HCT116 (cell line): ENCODE data around the gene NT5C1A. TPM values are rescaled to one million over a fixed set of nuclear protein-coding genes. Genes with fewer than 3 reads are reported as not detected.

Experiments used
- ATAC-seq: fragments of 200-7000 bp; cut with Tn5 transposase; 2 replicates; pipeline ENCODE4 v1.9.1; 2020; ENCODE audit warnings: mild to moderate bottlenecking, moderate library complexity
- BruUV-seq: library from RNA; stranded (reverse); fragments of 400-500 nt; replicated peaks from 2 replicates; lab custom pipeline; 2021; lab: Mats Ljungman, UMichigan
- CTCF ChIA-PET: fragments of 300-600 bp; sonication (Branson Sonifier 250); formaldehyde crosslinking; loops from one replicate; lab custom pipeline; 2021; ENCODE audit warnings: antibody characterized with exemption; lab: Charles Lee
- POLR2A ChIA-PET: fragments of 300-600, 350-600 bp; sonication (Branson Sonifier 250); formaldehyde crosslinking; loops from one replicate; lab custom pipeline; 2021; ENCODE audit warnings: antibody characterized with exemption; lab: Charles Lee
- RAD21 ChIA-PET, 2 experiments: fragments of 300-600 bp; sonication (Branson Sonifier 250); formaldehyde crosslinking; loops; one replicate each; lab custom pipeline; 2023; ENCODE audit warnings: low total read pairs in 2 of 2; ENCODE audit not compliant: uncharacterized antibody in 2 of 2, unreplicated experiment in 2 of 2, low non-redundant PET in 1 of 2; lab: Charles Lee
- DNase-seq: peaks from one replicate; pipeline ENCODE4 v3.0.0-alpha.2; 2010; ENCODE audit warnings: low read depth, low spot score
- H2AFZ ChIP-seq: fragments of 200-600 bp; shearing (Covaris generic), sonication (generic); 2 replicates; pipeline ENCODE4 v1.6.1; 2017; ENCODE audit warnings: low read depth, mixed run types, mixed read lengths, antibody characterized with exemption, low read length; ENCODE audit not compliant: poor library complexity, severe bottlenecking
- H3K27ac ChIP-seq: 2 replicates; pipeline ENCODE4 v1.5.1; 2012; ENCODE audit warnings: low read depth, low read length
- H3K27me3 ChIP-seq: fragments of 200-600 bp; sonication (generic); 2 replicates; pipeline ENCODE4 v1.6.1; 2016; ENCODE audit warnings: mixed run types, low read length, mixed read lengths; ENCODE audit not compliant: insufficient read depth
- H3K36me3 ChIP-seq, 2 experiments: fragments of 200-500 bp in 1 of 2; fragments of 200-600 bp in 1 of 2; sonication (Bioruptor generic) in 1 of 2; sonication (generic) in 1 of 2; 2 replicates each; pipeline versions ENCODE4 v1.5.1 to v1.6.1; 2014 to 2016; ENCODE audit warnings: low read length in 2 of 2, inconsistent platforms in 1 of 2, mixed read lengths in 1 of 2, mixed run types in 1 of 2; ENCODE audit not compliant: insufficient read depth in 2 of 2, control insufficient read depth in 1 of 2
- H3K4me1 ChIP-seq, 2 experiments: fragments of 200-600 bp in 1 of 2; sonication (generic) in 1 of 2; 2 replicates each; pipeline versions ENCODE4 v1.5.1 to v1.6.1; 2012 to 2017; ENCODE audit warnings: low read length in 2 of 2, inconsistent platforms in 1 of 2, mild to moderate bottlenecking in 1 of 2, mixed read lengths in 1 of 2, mixed run types in 1 of 2, moderate library complexity in 1 of 2; ENCODE audit not compliant: insufficient read depth in 2 of 2, control insufficient read depth in 1 of 2
- H3K4me2 ChIP-seq: fragments of 200-600 bp; sonication (generic); 2 replicates; pipeline ENCODE4 v1.6.1; 2017; ENCODE audit warnings: mixed run types, low read length, mixed read lengths
- H3K4me3 ChIP-seq, 2 experiments: fragments of 200-600 bp in 1 of 2; sonication (generic) in 1 of 2; replicated peaks in 1 of 2; 2 replicates each; pipeline ENCODE4 v1.5.1; 2011 to 2016; ENCODE audit warnings: low read length in 2 of 2, control low read depth in 1 of 2, low read depth in 1 of 2, mild to moderate bottlenecking in 1 of 2, mixed read lengths in 1 of 2, mixed run types in 1 of 2
- H3K79me2 ChIP-seq: fragments of 200-600 bp; sonication (generic); 2 replicates; pipeline ENCODE4 v1.6.1; 2017; ENCODE audit warnings: mild to moderate bottlenecking, mixed run types, low read length, moderate library complexity, mixed read lengths; ENCODE audit not compliant: insufficient read depth
- H3K9ac ChIP-seq: fragments of 200-600 bp; sonication (generic); 2 replicates; pipeline ENCODE4 v1.6.1; 2016; ENCODE audit warnings: low read length, mixed read lengths
- H3K9me2 ChIP-seq: fragments of 200-600 bp; sonication (generic), shearing (Covaris generic); 2 replicates; pipeline ENCODE4 v1.6.1; 2017; ENCODE audit warnings: mixed run types, mild to moderate bottlenecking, moderate library complexity; ENCODE audit not compliant: insufficient read depth
- H3K9me3 ChIP-seq, 2 experiments: fragments of 200-500 bp in 1 of 2; fragments of 200-600 bp in 1 of 2; sonication (Bioruptor generic) in 1 of 2; sonication (generic) in 1 of 2; 2 replicates each; pipeline ENCODE4 v1.6.1; 2014 to 2017; ENCODE audit warnings: low read length in 2 of 2, mixed read lengths in 2 of 2, inconsistent platforms in 1 of 2, low read depth in 1 of 2, mild to moderate bottlenecking in 1 of 2, mixed run types in 1 of 2, moderate library complexity in 1 of 2; ENCODE audit not compliant: control insufficient read depth in 1 of 2, insufficient read depth in 1 of 2
- H4K20me1 ChIP-seq: fragments of 200-600 bp; sonication (generic), shearing (Covaris generic); 2 replicates; pipeline ENCODE4 v1.6.1; 2017; ENCODE audit warnings: mixed run types, mild to moderate bottlenecking, moderate library complexity; ENCODE audit not compliant: insufficient read depth
- ATF3 ChIP-seq: IDR thresholded peaks from 2 replicates; pipeline ENCODE4 v1.6.1; 2012
- EZH2 ChIP-seq: fragments of 200-600 bp; sonication (generic); IDR thresholded peaks from 2 replicates; pipeline ENCODE4 v1.6.1; 2017; ENCODE audit warnings: antibody characterized with exemption, mixed run types
- EZH2phosphoT487 ChIP-seq: fragments of 200-600 bp; IDR thresholded peaks from 2 replicates; pipeline ENCODE4 v1.6.1; 2018; ENCODE audit warnings: antibody characterized with exemption, borderline replicate concordance
- FOSL1 ChIP-seq: IDR thresholded peaks from 2 replicates; pipeline ENCODE4 v1.6.1; 2012; ENCODE audit warnings: low read depth
- JUND ChIP-seq: IDR thresholded peaks from 2 replicates; pipeline ENCODE4 v1.6.1; 2012
- MAX ChIP-seq: IDR thresholded peaks from 2 replicates; pipeline ENCODE4 v1.6.1; 2012
- POLR2A ChIP-seq: IDR thresholded peaks from 2 replicates; pipeline ENCODE4 v1.7.0; 2011; ENCODE audit warnings: borderline replicate concordance; ENCODE audit not compliant: insufficient read depth, insufficient read length; ENCODE audit errors: extremely low read depth
- POLR2AphosphoS5 ChIP-seq: IDR thresholded peaks from 2 replicates; pipeline ENCODE4 v1.6.1; 2011; ENCODE audit warnings: mild to moderate bottlenecking, low read depth, low read length, moderate library complexity
- SIN3A ChIP-seq: IDR thresholded peaks from 2 replicates; pipeline ENCODE4 v1.6.1; 2012; ENCODE audit warnings: low read depth
- YY1 ChIP-seq: IDR thresholded peaks from 2 replicates; pipeline ENCODE4 v1.6.1; 2011; ENCODE audit warnings: low read length, low read depth, moderate library complexity, mild to moderate bottlenecking; ENCODE audit not compliant: insufficient replicate concordance; ENCODE audit errors: extremely low read depth
- ZBTB33 ChIP-seq: IDR thresholded peaks from 2 replicates; pipeline ENCODE4 v1.6.1; 2011; ENCODE audit warnings: mild to moderate bottlenecking, low read length, moderate library complexity; ENCODE audit not compliant: insufficient replicate concordance; ENCODE audit errors: extremely low read depth
- ZFX ChIP-seq: fragments of 450-650 bp; IDR thresholded peaks from 2 replicates; pipeline ENCODE4 v1.6.1; 2017
- ZNF274 ChIP-seq: fragments of 200-500 bp; sonication (Bioruptor generic); IDR thresholded peaks from 2 replicates; pipeline ENCODE4 v1.6.1; 2014; ENCODE audit warnings: mild to moderate bottlenecking, low read depth, low read length, inconsistent platforms
- intact Hi-C: fragments of 100-400 bp; cut with micrococcal nuclease; formaldehyde crosslinking; loops from 2 replicates; pipeline ENCODE4 v1.10.0; 2022
- total RNA-seq: library from RNA; stranded (reverse); gene quantifications from one replicate; pipeline ENCODE4 v1.2.1, GENCODE V29; 2021; ENCODE audit not compliant: unreplicated experiment

NT5C1A gene
- total RNA-seq, 1 experiment from 2014 or later = not detected

- POLR2A ChIA-PET = no interaction called here
- BruUV-seq = no TSS peak
Measured at GRCh38 chr1:39649636-39650185, 22.2 kb downstream of the NT5C1A start.

More at GRCh38 chr1:39649636-39650185, 22.2 kb downstream of the NT5C1A start:
- H3K27ac ChIP-seq = no peak overlapping the region
- H3K9me3 ChIP-seq = no peaks in the 10 kb centered on the region
- no peak overlapping the region for H2AFZ ChIP-seq
- no peak for DNase-seq
- H3K36me3 ChIP-seq = no peaks in the 10 kb centered on the region
- intact Hi-C loops = no loop called here
- no peak overlapping the region for H3K4me2 ChIP-seq
- TF ChIP-seq JUND (no peak), EZH2phosphoT487 (no peak), POLR2AphosphoS5 (no peak), POLR2A (no peak), SIN3A (no peak), ATF3 (no peak), YY1 (no peak), FOSL1 (no peak), EZH2 (no peak), ZFX (no peak), ZBTB33 (no peak), ZNF274 (no peak), MAX (no peak)
- H3K79me2 ChIP-seq = no peaks in the 10 kb centered on the region
- peaks cover 0 to 10% of the 10 kb centered on the region in 2 experiments; a peak in 2 of 4 replicates for H3K4me1 ChIP-seq
- CTCF ChIA-PET = interaction anchor here (1.3 to 3.6 kb wide), 2 partner anchors 8 to 43 kb away, joined by 3 to 28 read pairs; no protein-coding TSS in a partner anchor
- H3K9ac ChIP-seq = no peak overlapping the region
- no peaks in the 10 kb centered on the region for H3K27me3 ChIP-seq
- H3K4me3 ChIP-seq = no peak overlapping the region
- no peaks in the 10 kb centered on the region for H4K20me1 ChIP-seq
- ATAC-seq = no peak
- RAD21 ChIA-PET = interaction anchor here in 1 of 2 experiments (0.6 kb wide), 1 partner anchor 46 kb away, joined by 3 read pairs; no protein-coding TSS in a partner anchor
- no peaks in the 10 kb centered on the region for H3K9me2 ChIP-seq
